ENCODE measurements around the gene JOSD1.

Gene JOSD1

GRCh38 chr22:38733329-38733723 is 32.6 kb upstream of the JOSD1 start:
- TF ChIP-seq CTCF (IDR thresholded peaks at IDR 0.05) = peak; percentile 51
- H3K4me3 ChIP-seq = no peak overlapping the region
- no peak for DNase-seq (ENCODE audit: low spot score)
- peak overlapping the region; percentile 75 to 79 for H3K27ac ChIP-seq

- Histone ChIP-seq H3K27ac (peak overlapping the region; percentile 75 to 79), H3K4me3 (no peak overlapping the region)
- DNase-seq (ENCODE audit: low spot score) = no peak
- no peak for TF ChIP-seq CTCF (IDR thresholded peaks at IDR 0.05)
Measured at GRCh38 chr22:38732251-38732815, 31.6 kb upstream of the JOSD1 start.

GRCh38 chr22:38731703-38732161 is 31.0 kb upstream of the JOSD1 start:
- DNase-seq (ENCODE audit: low spot score) = no peak
- TF ChIP-seq CTCF (IDR thresholded peaks at IDR 0.05) = no peak
- no peak overlapping the region for H3K4me3 ChIP-seq
- H3K27ac ChIP-seq = peak overlapping the region; percentile 75 to 79

- Histone ChIP-seq H3K27ac (no peak overlapping the region), H3K4me3 (no peak overlapping the region)
- DNase-seq (ENCODE audit: low spot score) = no peak
- no peak for TF ChIP-seq CTCF (IDR thresholded peaks at IDR 0.05)
Measured at GRCh38 chr22:38730411-38730871, 29.7 kb upstream of the JOSD1 start.

- Histone ChIP-seq H3K27ac (no peak overlapping the region), H3K4me3 (no peak overlapping the region)
- DNase-seq (ENCODE audit: low spot score) = no peak
- no peak for TF ChIP-seq CTCF (IDR thresholded peaks at IDR 0.05)
Measured at GRCh38 chr22:38729946-38730345, 29.2 kb upstream of the JOSD1 start.

- no peak for DNase-seq (ENCODE audit: low spot score)
- Histone ChIP-seq H3K4me3 (no peak overlapping the region), H3K27ac (no peak overlapping the region)
- no peak for TF ChIP-seq CTCF (IDR thresholded peaks at IDR 0.05)
Measured at GRCh38 chr22:38728871-38729796, 28.4 kb upstream of the JOSD1 start.
